Stimulated activated CD4-positive, alpha-beta T cell treated with anti-CD3 and anti-CD28 coated beads, Interleukin-2, amount 100 ng/mL, for 4 hours (primary cell): Measurements from ENCODE around the gene B3GAT2.
"Not testable (repeated sequence)": the region's sequence is repeated elsewhere in the genome, so short reads cannot be mapped to it uniquely, and the experiment has no call there.

Experiments
- DNase-seq: peaks from one replicate; pipeline ENCODE4 v3.0.0-alpha.2; 2020; ENCODE audit warnings: low read depth

Gene B3GAT2

GRCh38 chr6:70956451-70957283, at the start of gene B3GAT2:
Gene B3GAT2, minus strand, starts transcription at chr6:70957060. Its CDS starts 631 bp downstream, at chr6:70956429.
- DNase-seq = no peak

GRCh38 chr6:70998148-70998547, 41.3 kb upstream of the B3GAT2 start:
- no peak for DNase-seq

- no peak for DNase-seq
Observed at GRCh38 chr6:70997379-70997778, 40.5 kb upstream of the B3GAT2 start.

GRCh38 chr6:70996106-70996505, 39.2 kb upstream of the B3GAT2 start:
- DNase-seq = no peak

- DNase-seq = no peak
Observed at GRCh38 chr6:70995411-70995810, 38.6 kb upstream of the B3GAT2 start.

- DNase-seq = no peak
Observed at GRCh38 chr6:70991253-70991652, 34.4 kb upstream of the B3GAT2 start.

GRCh38 chr6:70985156-70985555, 28.3 kb upstream of the B3GAT2 start:
- DNase-seq = no peak

- DNase-seq = no peak
Observed at GRCh38 chr6:70982747-70983146, 25.9 kb upstream of the B3GAT2 start.

GRCh38 chr6:70980727-70981126, 23.9 kb upstream of the B3GAT2 start:
- no peak for DNase-seq

GRCh38 chr6:70973604-70974003, 16.7 kb upstream of the B3GAT2 start:
- no peak for DNase-seq

GRCh38 chr6:70967049-70967448, 10.2 kb upstream of the B3GAT2 start:
- no peak for DNase-seq

GRCh38 chr6:70957284-70957617, 391 bp upstream of the B3GAT2 start:
- DNase-seq = no peak

- DNase-seq = no peak
Observed at GRCh38 chr6:70956191-70956450, 739 bp downstream of the B3GAT2 start.

GRCh38 chr6:70955441-70956190, 1.2 kb downstream of the B3GAT2 start:
- peak; percentile 72 for DNase-seq

GRCh38 chr6:70954750-70955149, 2.1 kb downstream of the B3GAT2 start:
- no peak for DNase-seq

- no peak for DNase-seq
Observed at GRCh38 chr6:70954176-70954575, 2.7 kb downstream of the B3GAT2 start.

- no peak for DNase-seq
Observed at GRCh38 chr6:70952608-70953165, 4.2 kb downstream of the B3GAT2 start.

- not testable (repeated sequence) for DNase-seq
Observed at GRCh38 chr6:70944321-70944720, 12.5 kb downstream of the B3GAT2 start.

- no peak for DNase-seq
Observed at GRCh38 chr6:70933853-70934252, 23.0 kb downstream of the B3GAT2 start.

- no peak for DNase-seq
Observed at GRCh38 chr6:70905742-70906141, 51.1 kb downstream of the B3GAT2 start.

GRCh38 chr6:70903665-70904452, 53.0 kb downstream of the B3GAT2 start:
- DNase-seq = no peak

- DNase-seq = no peak
Observed at GRCh38 chr6:70901324-70901723, 55.5 kb downstream of the B3GAT2 start.

- no peak for DNase-seq
Observed at GRCh38 chr6:70900047-70900446, 56.8 kb downstream of the B3GAT2 start.
